ENCODE measurements around the gene PRC1.
A peak's percentile ranks its signal among the peaks of the same experiment; 100 is the strongest.
"Not testable (repeated sequence)": the region's sequence is repeated elsewhere in the genome, so short reads cannot be mapped to it uniquely, and the experiment has no call there.

The PRC1 gene

GRCh38 chr15:90934256-90934948, 59.9 kb downstream of the PRC1 start:
- Histone ChIP-seq H3K27me3 (ENCODE audit: insufficient read depth, low read length) (no peaks in the 10 kb centered on the region), H3K36me3 (ENCODE audit: insufficient read depth, low read length) (peaks cover 5% of the 10 kb centered on the region; the same call in 1 of the 2 replicates), H3K27ac (ENCODE audit: low read depth, low read length) (no peak overlapping the region), H3K79me2 (ENCODE audit: control insufficient read depth, insufficient read depth, low read length, unreplicated experiment) (peaks cover 23% of the 10 kb centered on the region), H3K4me1 (ENCODE audit: control insufficient read depth, insufficient read depth, low read length, unreplicated experiment) (peaks cover 20% of the 10 kb centered on the region), H2AFZ (ENCODE audit: low read length, unreplicated experiment) (peak overlapping the region; percentile 59), H3K4me3 (ENCODE audit: low read depth, low read length) (peak overlapping the region; percentile 99)

GRCh38 chr15:90933301-90933700, 61.0 kb downstream of the PRC1 start:
- H3K4me1 ChIP-seq (ENCODE audit: control insufficient read depth, insufficient read depth, low read length, unreplicated experiment), result peaks cover 28% of the 10 kb centered on the region
- H3K4me3 ChIP-seq (ENCODE audit: low read depth, low read length), result no peak overlapping the region
- peaks cover 22% of the 10 kb centered on the region for H3K79me2 ChIP-seq (ENCODE audit: control insufficient read depth, insufficient read depth, low read length, unreplicated experiment)
- H3K27ac ChIP-seq (ENCODE audit: low read depth, low read length), result no peak overlapping the region
- no peaks in the 10 kb centered on the region for H3K36me3 ChIP-seq (ENCODE audit: insufficient read depth, low read length)
- no peaks in the 10 kb centered on the region for H3K27me3 ChIP-seq (ENCODE audit: insufficient read depth, low read length)
- no peak overlapping the region for H2AFZ ChIP-seq (ENCODE audit: low read length, unreplicated experiment)

- Histone ChIP-seq H3K79me2 (ENCODE audit: control insufficient read depth, insufficient read depth, low read length, unreplicated experiment) (peaks cover 17% of the 10 kb centered on the region), H3K36me3 (ENCODE audit: insufficient read depth, low read length) (no peaks in the 10 kb centered on the region), H3K4me1 (ENCODE audit: control insufficient read depth, insufficient read depth, low read length, unreplicated experiment) (peaks cover 28% of the 10 kb centered on the region), H3K4me3 (ENCODE audit: low read depth, low read length) (peak overlapping the region; percentile 91), H3K27me3 (ENCODE audit: insufficient read depth, low read length) (no peaks in the 10 kb centered on the region), H2AFZ (ENCODE audit: low read length, unreplicated experiment) (peak overlapping the region; percentile 39), H3K27ac (ENCODE audit: low read depth, low read length) (no peak overlapping the region)
Observed at GRCh38 chr15:90932660-90932991, 61.7 kb downstream of the PRC1 start.

GRCh38 chr15:90931828-90932659, 62.3 kb downstream of the PRC1 start, which contains the start of gene HDDC3:
Gene HDDC3, minus strand, starts transcription at chr15:90932549. Its CDS starts 9 bp downstream, at chr15:90932540.
- H3K27me3 ChIP-seq (ENCODE audit: insufficient read depth, low read length), result no peaks in the 10 kb centered on the region
- H3K36me3 ChIP-seq (ENCODE audit: insufficient read depth, low read length), result no peaks in the 10 kb centered on the region
- peaks cover 17% of the 10 kb centered on the region for H3K79me2 ChIP-seq (ENCODE audit: control insufficient read depth, insufficient read depth, low read length, unreplicated experiment)
- peak within 1 kb of the TSS; percentile 91 for H3K4me3 ChIP-seq (ENCODE audit: low read depth, low read length)
- peaks cover 28% of the 10 kb centered on the region for H3K4me1 ChIP-seq (ENCODE audit: control insufficient read depth, insufficient read depth, low read length, unreplicated experiment)
- H3K27ac ChIP-seq (ENCODE audit: low read depth, low read length), result no peak within 1 kb of the TSS
- peak within 1 kb of the TSS; percentile 92 for H2AFZ ChIP-seq (ENCODE audit: low read length, unreplicated experiment)

- Histone ChIP-seq H3K4me1 (ENCODE audit: control insufficient read depth, insufficient read depth, low read length, unreplicated experiment) (peaks cover 23% of the 10 kb centered on the region), H3K36me3 (ENCODE audit: insufficient read depth, low read length) (no peaks in the 10 kb centered on the region), H3K27me3 (ENCODE audit: insufficient read depth, low read length) (no peaks in the 10 kb centered on the region), H3K79me2 (ENCODE audit: control insufficient read depth, insufficient read depth, low read length, unreplicated experiment) (peaks cover 12% of the 10 kb centered on the region), H2AFZ (ENCODE audit: low read length, unreplicated experiment) (no peak overlapping the region), H3K4me3 (ENCODE audit: low read depth, low read length) (peak overlapping the region; percentile 91; the same call in 1 of the 2 replicates), H3K27ac (ENCODE audit: low read depth, low read length) (no peak overlapping the region)
Observed at GRCh38 chr15:90931575-90931827, 62.8 kb downstream of the PRC1 start.

- Histone ChIP-seq H3K27me3 (ENCODE audit: insufficient read depth, low read length) (no peaks in the 10 kb centered on the region), H3K27ac (ENCODE audit: low read depth, low read length) (no peak overlapping the region), H2AFZ (ENCODE audit: low read length, unreplicated experiment) (no peak overlapping the region), H3K79me2 (ENCODE audit: control insufficient read depth, insufficient read depth, low read length, unreplicated experiment) (peaks cover 7% of the 10 kb centered on the region), H3K4me1 (ENCODE audit: control insufficient read depth, insufficient read depth, low read length, unreplicated experiment) (peaks cover 18% of the 10 kb centered on the region), H3K4me3 (ENCODE audit: low read depth, low read length) (peak overlapping the region; percentile 78), H3K36me3 (ENCODE audit: insufficient read depth, low read length) (no peaks in the 10 kb centered on the region)
Observed at GRCh38 chr15:90930861-90931574, 63.3 kb downstream of the PRC1 start.

GRCh38 chr15:90929246-90930019, 64.9 kb downstream of the PRC1 start:
- H3K27ac ChIP-seq (ENCODE audit: low read depth, low read length), result peak overlapping the region; percentile 80
- H3K36me3 ChIP-seq (ENCODE audit: insufficient read depth, low read length), result no peaks in the 10 kb centered on the region
- peak overlapping the region; percentile 97 for H2AFZ ChIP-seq (ENCODE audit: low read length, unreplicated experiment)
- no peaks in the 10 kb centered on the region for H3K79me2 ChIP-seq (ENCODE audit: control insufficient read depth, insufficient read depth, low read length, unreplicated experiment)
- no peaks in the 10 kb centered on the region for H3K27me3 ChIP-seq (ENCODE audit: insufficient read depth, low read length)
- H3K4me3 ChIP-seq (ENCODE audit: low read depth, low read length), result peak overlapping the region; percentile 78
- H3K4me1 ChIP-seq (ENCODE audit: control insufficient read depth, insufficient read depth, low read length, unreplicated experiment), result peaks cover 13% of the 10 kb centered on the region

- not testable (repeated sequence) for H3K27me3 ChIP-seq (ENCODE audit: insufficient read depth, low read length); H3K79me2 ChIP-seq (ENCODE audit: control insufficient read depth, insufficient read depth, low read length, unreplicated experiment); H3K27ac ChIP-seq (ENCODE audit: low read depth, low read length); H3K36me3 ChIP-seq (ENCODE audit: insufficient read depth, low read length); H2AFZ ChIP-seq (ENCODE audit: low read length, unreplicated experiment); H3K4me3 ChIP-seq (ENCODE audit: low read depth, low read length)
- H3K4me1 ChIP-seq (ENCODE audit: control insufficient read depth, insufficient read depth, low read length, unreplicated experiment), result peaks cover 13% of the 10 kb centered on the region
Observed at GRCh38 chr15:90928106-90928505, 66.2 kb downstream of the PRC1 start.

- H3K79me2 ChIP-seq (ENCODE audit: control insufficient read depth, insufficient read depth, low read length, unreplicated experiment); H3K36me3 ChIP-seq (ENCODE audit: insufficient read depth, low read length); H3K27ac ChIP-seq (ENCODE audit: low read depth, low read length); H2AFZ ChIP-seq (ENCODE audit: low read length, unreplicated experiment); H3K27me3 ChIP-seq (ENCODE audit: insufficient read depth, low read length); H3K4me3 ChIP-seq (ENCODE audit: low read depth, low read length): not testable (repeated sequence)
- peaks cover 10% of the 10 kb centered on the region for H3K4me1 ChIP-seq (ENCODE audit: control insufficient read depth, insufficient read depth, low read length, unreplicated experiment)
Observed at GRCh38 chr15:90926766-90927165, 67.6 kb downstream of the PRC1 start.

- no peak overlapping the region for H2AFZ ChIP-seq (ENCODE audit: low read length, unreplicated experiment)
- no peak overlapping the region for H3K27ac ChIP-seq (ENCODE audit: low read depth, low read length)
- H3K79me2 ChIP-seq (ENCODE audit: control insufficient read depth, insufficient read depth, low read length, unreplicated experiment), result no peaks in the 10 kb centered on the region
- no peaks in the 10 kb centered on the region for H3K36me3 ChIP-seq (ENCODE audit: insufficient read depth, low read length)
- H3K4me1 ChIP-seq (ENCODE audit: control insufficient read depth, insufficient read depth, low read length, unreplicated experiment), result peaks cover 8% of the 10 kb centered on the region
- no peaks in the 10 kb centered on the region for H3K27me3 ChIP-seq (ENCODE audit: insufficient read depth, low read length)
- H3K4me3 ChIP-seq (ENCODE audit: low read depth, low read length), result no peak overlapping the region
Observed at GRCh38 chr15:90924375-90924774, 70.0 kb downstream of the PRC1 start.

All from ACC112 (cell line).